GM12878 (cell line): Measurements from ENCODE around the gene CCR7. TPM values are rescaled to one million over a fixed set of nuclear protein-coding genes. Genes with fewer than 3 reads are reported as not detected.
A peak's percentile ranks its signal among the peaks of the same experiment; 100 is the strongest.

Experiments used
- CEBPB ChIP-seq, 2 experiments: fragments of 150-350 bp in 1 of 2; IDR thresholded peaks; 2 replicates each; pipeline ENCODE4 v1.6.1; 2012 to 2014; ENCODE audit warnings: low read depth in 2 of 2, low read length in 2 of 2, borderline replicate concordance in 1 of 2, inconsistent platforms in 1 of 2
- HCFC1 ChIP-seq: fragments of 150-350 bp; IDR thresholded peaks from 2 replicates; pipeline ENCODE4 v1.6.1; 2014; ENCODE audit warnings: low read length
- IKZF1 ChIP-seq: fragments of 450-650 bp; conservative IDR thresholded peaks from 2 replicates; pipeline ENCODE4 v1.6.1; 2017; ENCODE audit warnings: antibody characterized with exemption, mild to moderate bottlenecking
- IRF5 ChIP-seq: fragments of 450-650 bp; IDR thresholded peaks from 2 replicates; pipeline ENCODE4 v1.6.1; 2017; ENCODE audit warnings: borderline replicate concordance
- LARP7 ChIP-seq: fragments of 450-650 bp; IDR thresholded peaks from 2 replicates; pipeline ENCODE4 v1.6.1; 2017; ENCODE audit warnings: mild to moderate bottlenecking
- MEF2B ChIP-seq: fragments of 450-650 bp; IDR thresholded peaks from 2 replicates; pipeline ENCODE4 v1.6.1; 2018; ENCODE audit warnings: mild to moderate bottlenecking, moderate library complexity; ENCODE audit not compliant: partially characterized antibody, poor library complexity, severe bottlenecking
- POLR2A ChIP-seq: IDR thresholded peaks from 2 replicates; pipeline ENCODE4 v1.6.1; 2011; ENCODE audit warnings: low read depth, mild to moderate bottlenecking, low read length
- RB1 ChIP-seq: fragments of 450-650 bp; formaldehyde crosslinking; IDR thresholded peaks from 2 replicates; pipeline ENCODE4 v1.6.1; 2017; ENCODE audit warnings: mild to moderate bottlenecking, borderline replicate concordance
- SMAD1 ChIP-seq: fragments of 450-650 bp; IDR thresholded peaks from 2 replicates; pipeline ENCODE4 v1.6.1; 2018; ENCODE audit warnings: mild to moderate bottlenecking, low read depth; ENCODE audit not compliant: partially characterized antibody
- SPI1 ChIP-seq: IDR thresholded peaks from 2 replicates; pipeline ENCODE4 v1.6.1; 2011; ENCODE audit warnings: low read depth, mild to moderate bottlenecking, low read length, moderate library complexity, borderline replicate concordance; ENCODE audit not compliant: insufficient read depth
- ZNF207 ChIP-seq: fragments of 450-650 bp; IDR thresholded peaks from 2 replicates; pipeline ENCODE4 v1.6.1; 2014; ENCODE audit warnings: antibody characterized with exemption, mild to moderate bottlenecking, borderline replicate concordance
- ZSCAN29 ChIP-seq: fragments of 450-650 bp; IDR thresholded peaks from 2 replicates; pipeline ENCODE4 v1.6.1; 2017; ENCODE audit warnings: mild to moderate bottlenecking, moderate library complexity
- polyA plus RNA-seq, 11 experiments: library from polyadenylated mRNA; depleted of rRNA in 4 of 11; unstranded in 6 of 11; stranded (reverse) in 5 of 11; fragments of >200 nt; fragmentation: Nextera tagmentation in 4 of 11; fragmentation: Illumina TruSeq in 1 of 11; extraction: Ambion mirVana in 4 of 11; extraction: Trizol in 1 of 11; gene quantifications; 1 replicate in 1 of 11; 2 replicates in 10 of 11; pipeline versions ENCODE4 v1.2.1 to v1.2.3, GENCODE V29; 2011 to 2016; ENCODE audit warnings: inconsistent platforms in 2 of 11, missing spikeins in 2 of 11, low read depth in 1 of 11
- total RNA-seq, 4 experiments: library from RNA; depleted of rRNA in 3 of 4; stranded (reverse); fragments of >200 nt in 3 of 4; fragmentation: Illumina TruSeq in 1 of 4; extraction: Trizol in 1 of 4; gene quantifications; 2 replicates each; pipeline versions ENCODE4 v1.2.1 to v1.2.3, GENCODE V29; 2013 to 2021

Gene CCR7
- total and polyA plus RNA-seq, 10 of the 15 experiments (the other 5 are each of a cell fraction or from before 2014, with no cell fraction given): 131 to 1,171 (median 260) TPM

- TF ChIP-seq IKZF1 (peak; percentile 71), RB1 (0 out of 2 replicates have a peak, but pooled peaks have one; percentile 54), ZNF207 (0 out of 2 replicates have a peak, but pooled peaks have one; percentile 39), ZSCAN29 (no peak), MEF2B (peak; percentile 93), LARP7 (0 out of 2 replicates have a peak, but pooled peaks have one; percentile 34), HCFC1 (no peak), IRF5 (peak; percentile 13; the same call in 1 of the 2 replicates), POLR2A (0 out of 2 replicates have a peak, but pooled peaks have one; percentile 31), CEBPB (IDR thresholded peaks at IDR 0.05; ENCODE audit: borderline replicate concordance in 1 of 2, low read depth in 2 of 2, low read length in 2 of 2) (no peak), SMAD1 (peak; percentile 23), SPI1 (0 out of 2 replicates have a peak, but pooled peaks have one; percentile 13)
- TF ChIP-seq, all 136 proteins: peak for 17
Measured at GRCh38 chr17:40614431-40615067, 49.3 kb upstream of the CCR7 start (continued).
